ENCODE results near the gene CLCN3. TPM values are rescaled to one million over a fixed set of nuclear protein-coding genes. Genes with fewer than 3 reads are reported as not detected.

Gene CLCN3
- total and polyA plus RNA-seq, 2 of the 13 experiments (the other 11 are each of a cell fraction or from before 2014, with no cell fraction given), result 13.6 to 23.7 TPM

DNA sequence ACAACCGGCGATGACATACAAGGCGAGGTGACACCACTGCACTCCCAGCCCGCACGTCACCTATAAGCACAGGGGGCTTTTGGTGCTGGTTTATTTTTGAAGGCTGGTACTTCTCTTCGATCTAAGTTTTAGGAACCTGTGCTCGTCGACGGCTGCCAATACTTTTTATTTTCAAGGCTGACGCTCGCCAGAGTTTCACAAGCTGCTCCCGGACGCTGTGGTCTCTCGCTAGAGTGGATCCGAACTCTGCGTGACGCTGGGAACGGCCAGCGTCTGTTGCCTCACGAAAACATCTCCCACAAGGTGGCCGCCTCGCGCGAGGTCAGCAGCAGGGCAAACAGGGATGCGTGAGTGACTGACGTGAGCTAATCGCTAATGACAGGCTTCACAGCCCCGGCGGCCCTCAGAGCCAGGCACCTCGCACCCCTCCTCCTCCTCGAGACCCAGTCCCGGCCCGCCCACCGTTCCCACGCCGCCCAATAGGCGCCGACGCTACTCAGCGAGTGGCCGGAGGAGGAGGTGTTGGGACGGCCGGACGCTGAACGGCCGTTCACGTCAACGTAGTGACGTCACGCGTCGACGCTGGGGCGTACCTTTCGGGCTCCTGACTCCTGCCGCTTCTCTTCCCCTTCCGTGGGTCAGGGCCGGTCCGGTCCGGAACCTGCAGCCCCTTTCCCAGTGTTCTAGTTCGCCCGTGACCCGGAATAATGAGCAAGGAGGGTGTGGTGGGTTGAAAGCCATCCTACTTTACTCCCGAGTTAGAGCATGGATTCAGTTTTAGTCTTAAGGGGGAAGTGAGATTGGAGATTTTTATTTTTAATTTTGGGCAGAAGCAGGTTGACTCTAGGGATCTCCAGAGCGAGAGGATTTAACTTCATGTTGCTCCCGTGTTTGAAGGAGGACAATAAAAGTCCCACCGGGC is at the start of gene CLCN3 (continued):
- TF ChIP-seq, protein P1, sequence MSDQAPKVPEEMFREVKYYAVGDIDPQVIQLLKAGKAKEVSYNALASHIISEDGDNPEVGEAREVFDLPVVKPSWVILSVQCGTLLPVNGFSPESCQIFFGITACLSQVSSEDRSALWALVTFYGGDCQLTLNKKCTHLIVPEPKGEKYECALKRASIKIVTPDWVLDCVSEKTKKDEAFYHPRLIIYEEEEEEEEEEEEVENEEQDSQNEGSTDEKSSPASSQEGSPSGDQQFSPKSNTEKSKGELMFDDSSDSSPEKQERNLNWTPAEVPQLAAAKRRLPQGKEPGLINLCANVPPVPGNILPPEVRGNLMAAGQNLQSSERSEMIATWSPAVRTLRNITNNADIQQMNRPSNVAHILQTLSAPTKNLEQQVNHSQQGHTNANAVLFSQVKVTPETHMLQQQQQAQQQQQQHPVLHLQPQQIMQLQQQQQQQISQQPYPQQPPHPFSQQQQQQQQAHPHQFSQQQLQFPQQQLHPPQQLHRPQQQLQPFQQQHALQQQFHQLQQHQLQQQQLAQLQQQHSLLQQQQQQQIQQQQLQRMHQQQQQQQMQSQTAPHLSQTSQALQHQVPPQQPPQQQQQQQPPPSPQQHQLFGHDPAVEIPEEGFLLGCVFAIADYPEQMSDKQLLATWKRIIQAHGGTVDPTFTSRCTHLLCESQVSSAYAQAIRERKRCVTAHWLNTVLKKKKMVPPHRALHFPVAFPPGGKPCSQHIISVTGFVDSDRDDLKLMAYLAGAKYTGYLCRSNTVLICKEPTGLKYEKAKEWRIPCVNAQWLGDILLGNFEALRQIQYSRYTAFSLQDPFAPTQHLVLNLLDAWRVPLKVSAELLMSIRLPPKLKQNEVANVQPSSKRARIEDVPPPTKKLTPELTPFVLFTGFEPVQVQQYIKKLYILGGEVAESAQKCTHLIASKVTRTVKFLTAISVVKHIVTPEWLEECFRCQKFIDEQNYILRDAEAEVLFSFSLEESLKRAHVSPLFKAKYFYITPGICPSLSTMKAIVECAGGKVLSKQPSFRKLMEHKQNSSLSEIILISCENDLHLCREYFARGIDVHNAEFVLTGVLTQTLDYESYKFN (CRISPR knock-in tag; conservative IDR thresholded peaks at IDR 0.05), result peak; percentile 39
- peak; percentile 65; the same call in 1 of the 2 replicates for TF ChIP-seq ZNF547 (CRISPR knock-in tag; IDR thresholded peaks at IDR 0.05)
- TF ChIP-seq MIER3 (CRISPR knock-in tag; IDR thresholded peaks at IDR 0.05; ENCODE audit: borderline replicate concordance), result peak; percentile 62
- no peak; the same call in 1 of the 2 replicates for TF ChIP-seq ZKSCAN1 (IDR thresholded peaks at IDR 0.05; ENCODE audit: low read length)
- TF ChIP-seq HIVEP1 (CRISPR knock-in tag; IDR thresholded peaks at IDR 0.05), result peak; percentile 80
- no peak for TF ChIP-seq ZFYVE20 (CRISPR knock-in tag; IDR thresholded peaks at IDR 0.05; ENCODE audit: borderline replicate concordance, low read depth)
- TF ChIP-seq CREB1 (IDR thresholded peaks at IDR 0.05), result peak; percentile 100
- peak; percentile 96 for TF ChIP-seq CREB1 (CRISPR knock-in tag; IDR thresholded peaks at IDR 0.05)
- TF ChIP-seq SMYD3 (CRISPR knock-in tag; IDR thresholded peaks at IDR 0.05), result peak; percentile 52; the same call in 1 of the 2 replicates
- no peak for TF ChIP-seq ZNF713 (CRISPR knock-in tag; IDR thresholded peaks at IDR 0.05)
- TF ChIP-seq ZNF451 (CRISPR knock-in tag; IDR thresholded peaks at IDR 0.05), result no peak
- peak; percentile 76; the same call in 1 of the 2 replicates for TF ChIP-seq ZNF235 (CRISPR knock-in tag; IDR thresholded peaks at IDR 0.05; ENCODE audit: borderline replicate concordance)
- TF ChIP-seq MAFK (conservative IDR thresholded peaks at IDR 0.05 in 1 of 2, IDR thresholded peaks at IDR 0.05 in 1 of 2; ENCODE audit: low read length in 2 of 2), result no peak
- TF ChIP-seq, protein P2, sequence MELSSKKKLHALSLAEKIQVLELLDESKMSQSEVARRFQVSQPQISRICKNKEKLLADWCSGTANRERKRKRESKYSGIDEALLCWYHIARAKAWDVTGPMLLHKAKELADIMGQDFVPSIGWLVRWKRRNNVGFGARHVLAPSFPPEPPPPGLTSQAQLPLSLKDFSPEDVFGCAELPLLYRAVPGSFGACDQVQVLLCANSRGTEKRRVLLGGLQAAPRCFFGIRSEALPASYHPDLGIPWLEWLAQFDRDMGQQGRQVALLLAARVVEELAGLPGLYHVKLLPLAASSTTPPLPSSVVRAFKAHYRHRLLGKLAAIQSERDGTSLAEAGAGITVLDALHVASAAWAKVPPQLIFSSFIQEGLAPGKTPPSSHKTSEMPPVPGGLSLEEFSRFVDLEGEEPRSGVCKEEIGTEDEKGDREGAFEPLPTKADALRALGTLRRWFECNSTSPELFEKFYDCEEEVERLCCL (CRISPR knock-in tag; IDR thresholded peaks at IDR 0.05; ENCODE audit: borderline replicate concordance), result no peak
- TF ChIP-seq, protein P3, sequence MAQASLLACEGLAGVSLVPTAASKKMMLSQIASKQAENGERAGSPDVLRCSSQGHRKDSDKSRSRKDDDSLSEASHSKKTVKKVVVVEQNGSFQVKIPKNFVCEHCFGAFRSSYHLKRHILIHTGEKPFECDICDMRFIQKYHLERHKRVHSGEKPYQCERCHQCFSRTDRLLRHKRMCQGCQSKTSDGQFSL (CRISPR knock-in tag; IDR thresholded peaks at IDR 0.05), result no peak
- TF ChIP-seq, protein P4, sequence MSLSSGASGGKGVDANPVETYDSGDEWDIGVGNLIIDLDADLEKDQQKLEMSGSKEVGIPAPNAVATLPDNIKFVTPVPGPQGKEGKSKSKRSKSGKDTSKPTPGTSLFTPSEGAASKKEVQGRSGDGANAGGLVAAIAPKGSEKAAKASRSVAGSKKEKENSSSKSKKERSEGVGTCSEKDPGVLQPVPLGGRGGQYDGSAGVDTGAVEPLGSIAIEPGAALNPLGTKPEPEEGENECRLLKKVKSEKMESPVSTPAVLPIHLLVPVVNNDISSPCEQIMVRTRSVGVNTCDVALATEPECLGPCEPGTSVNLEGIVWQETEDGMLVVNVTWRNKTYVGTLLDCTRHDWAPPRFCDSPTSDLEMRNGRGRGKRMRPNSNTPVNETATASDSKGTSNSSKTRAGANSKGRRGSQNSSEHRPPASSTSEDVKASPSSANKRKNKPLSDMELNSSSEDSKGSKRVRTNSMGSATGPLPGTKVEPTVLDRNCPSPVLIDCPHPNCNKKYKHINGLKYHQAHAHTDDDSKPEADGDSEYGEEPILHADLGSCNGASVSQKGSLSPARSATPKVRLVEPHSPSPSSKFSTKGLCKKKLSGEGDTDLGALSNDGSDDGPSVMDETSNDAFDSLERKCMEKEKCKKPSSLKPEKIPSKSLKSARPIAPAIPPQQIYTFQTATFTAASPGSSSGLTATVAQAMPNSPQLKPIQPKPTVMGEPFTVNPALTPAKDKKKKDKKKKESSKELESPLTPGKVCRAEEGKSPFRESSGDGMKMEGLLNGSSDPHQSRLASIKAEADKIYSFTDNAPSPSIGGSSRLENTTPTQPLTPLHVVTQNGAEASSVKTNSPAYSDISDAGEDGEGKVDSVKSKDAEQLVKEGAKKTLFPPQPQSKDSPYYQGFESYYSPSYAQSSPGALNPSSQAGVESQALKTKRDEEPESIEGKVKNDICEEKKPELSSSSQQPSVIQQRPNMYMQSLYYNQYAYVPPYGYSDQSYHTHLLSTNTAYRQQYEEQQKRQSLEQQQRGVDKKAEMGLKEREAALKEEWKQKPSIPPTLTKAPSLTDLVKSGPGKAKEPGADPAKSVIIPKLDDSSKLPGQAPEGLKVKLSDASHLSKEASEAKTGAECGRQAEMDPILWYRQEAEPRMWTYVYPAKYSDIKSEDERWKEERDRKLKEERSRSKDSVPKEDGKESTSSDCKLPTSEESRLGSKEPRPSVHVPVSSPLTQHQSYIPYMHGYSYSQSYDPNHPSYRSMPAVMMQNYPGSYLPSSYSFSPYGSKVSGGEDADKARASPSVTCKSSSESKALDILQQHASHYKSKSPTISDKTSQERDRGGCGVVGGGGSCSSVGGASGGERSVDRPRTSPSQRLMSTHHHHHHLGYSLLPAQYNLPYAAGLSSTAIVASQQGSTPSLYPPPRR (CRISPR knock-in tag; IDR thresholded peaks at IDR 0.05; ENCODE audit: borderline replicate concordance), result peak; percentile 64

All from HepG2 (cell line).